Measurements from ENCODE around the gene IL2.

Gene IL2

DNA sequence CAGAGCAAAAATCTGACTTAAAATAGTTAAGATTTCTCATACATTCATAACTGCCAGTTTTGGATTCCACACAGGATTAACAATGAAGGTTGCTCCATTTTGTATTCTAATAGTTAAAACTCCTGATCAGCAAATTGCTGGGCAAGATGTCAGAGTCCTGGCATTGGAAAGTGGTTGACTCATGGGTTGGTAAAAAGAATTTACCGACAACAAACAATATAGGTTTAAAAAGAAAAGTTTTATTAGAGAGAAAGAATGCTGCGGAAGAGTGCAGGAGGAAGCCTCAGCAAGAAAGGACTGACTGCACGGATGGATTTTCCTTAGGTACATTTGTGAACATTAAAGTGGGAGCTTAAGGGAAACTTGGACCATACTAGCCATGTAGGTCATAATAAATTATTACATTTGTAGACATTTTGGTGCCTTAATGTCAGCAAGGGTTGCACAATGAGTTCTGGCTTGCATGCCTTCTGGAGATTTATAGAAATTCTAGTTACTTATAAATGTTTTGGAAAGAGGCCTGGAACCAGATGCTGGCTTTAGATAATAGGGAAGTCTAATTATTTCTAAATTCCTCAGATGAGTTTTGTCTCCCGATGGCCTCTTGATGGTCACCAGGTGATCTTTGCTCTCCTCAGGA, 25.4 kb upstream of the IL2 start:
- Histone ChIP-seq H3K27ac (no peak overlapping the region), H3K9me3 (no peaks in the 10 kb centered on the region), H3K4me3 (ENCODE audit: low read depth in 1 of 2, low read length in 1 of 2) (no peak overlapping the region)

DNA sequence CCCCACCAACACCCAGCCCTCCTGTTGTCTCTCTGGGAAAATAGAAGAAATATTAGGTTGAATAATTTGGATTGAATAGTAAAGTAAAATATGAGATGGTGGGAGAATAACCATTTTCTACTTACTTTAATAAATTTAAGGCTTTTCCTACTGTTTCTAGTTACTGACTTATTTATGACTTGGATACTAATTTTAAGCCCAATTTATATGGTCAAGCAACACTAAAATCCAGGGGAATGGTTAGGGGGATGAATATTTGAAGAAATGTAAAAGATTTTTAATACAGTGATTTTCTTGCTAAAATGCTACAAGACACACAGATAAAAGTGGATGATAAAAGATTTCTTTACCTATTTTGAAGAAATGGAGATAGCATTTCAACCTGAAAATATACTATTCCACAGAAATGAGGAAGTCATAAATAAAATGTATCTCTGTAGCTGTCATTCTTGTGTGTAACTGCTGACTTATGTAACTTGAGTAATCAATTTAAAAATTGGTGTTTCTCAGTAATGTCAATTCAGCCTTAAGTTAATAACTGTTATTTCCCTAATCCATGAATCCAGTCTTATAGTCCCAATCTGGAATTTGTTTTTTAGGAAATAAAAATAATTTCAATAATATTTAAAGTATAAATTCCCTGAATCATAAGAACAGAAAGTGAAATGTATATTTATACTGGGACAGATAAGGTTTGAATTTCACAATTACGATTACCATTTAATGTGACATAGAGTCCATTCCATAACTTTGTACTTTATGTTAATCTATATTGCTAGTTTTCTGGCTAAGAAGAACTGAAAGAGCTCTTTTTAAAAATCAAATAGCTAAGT, 24.3 kb upstream of the IL2 start:
- TF ChIP-seq, protein P1, sequence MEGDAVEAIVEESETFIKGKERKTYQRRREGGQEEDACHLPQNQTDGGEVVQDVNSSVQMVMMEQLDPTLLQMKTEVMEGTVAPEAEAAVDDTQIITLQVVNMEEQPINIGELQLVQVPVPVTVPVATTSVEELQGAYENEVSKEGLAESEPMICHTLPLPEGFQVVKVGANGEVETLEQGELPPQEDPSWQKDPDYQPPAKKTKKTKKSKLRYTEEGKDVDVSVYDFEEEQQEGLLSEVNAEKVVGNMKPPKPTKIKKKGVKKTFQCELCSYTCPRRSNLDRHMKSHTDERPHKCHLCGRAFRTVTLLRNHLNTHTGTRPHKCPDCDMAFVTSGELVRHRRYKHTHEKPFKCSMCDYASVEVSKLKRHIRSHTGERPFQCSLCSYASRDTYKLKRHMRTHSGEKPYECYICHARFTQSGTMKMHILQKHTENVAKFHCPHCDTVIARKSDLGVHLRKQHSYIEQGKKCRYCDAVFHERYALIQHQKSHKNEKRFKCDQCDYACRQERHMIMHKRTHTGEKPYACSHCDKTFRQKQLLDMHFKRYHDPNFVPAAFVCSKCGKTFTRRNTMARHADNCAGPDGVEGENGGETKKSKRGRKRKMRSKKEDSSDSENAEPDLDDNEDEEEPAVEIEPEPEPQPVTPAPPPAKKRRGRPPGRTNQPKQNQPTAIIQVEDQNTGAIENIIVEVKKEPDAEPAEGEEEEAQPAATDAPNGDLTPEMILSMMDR (IDR thresholded peaks at IDR 0.05) = no peak

More for the DNA sequence above, 25.4 kb upstream of the IL2 start:
- Histone ChIP-seq H3K36me3 (no peaks in the 10 kb centered on the region), H3K27me3 (no peaks in the 10 kb centered on the region), H3K4me1 (ENCODE audit: control insufficient read depth in 1 of 2, insufficient read depth in 1 of 2, low read depth in 1 of 2, low read length in 1 of 2) (no peaks in the 10 kb centered on the region)
- TF ChIP-seq, protein P1 (IDR thresholded peaks at IDR 0.05) = no peak

DNA sequence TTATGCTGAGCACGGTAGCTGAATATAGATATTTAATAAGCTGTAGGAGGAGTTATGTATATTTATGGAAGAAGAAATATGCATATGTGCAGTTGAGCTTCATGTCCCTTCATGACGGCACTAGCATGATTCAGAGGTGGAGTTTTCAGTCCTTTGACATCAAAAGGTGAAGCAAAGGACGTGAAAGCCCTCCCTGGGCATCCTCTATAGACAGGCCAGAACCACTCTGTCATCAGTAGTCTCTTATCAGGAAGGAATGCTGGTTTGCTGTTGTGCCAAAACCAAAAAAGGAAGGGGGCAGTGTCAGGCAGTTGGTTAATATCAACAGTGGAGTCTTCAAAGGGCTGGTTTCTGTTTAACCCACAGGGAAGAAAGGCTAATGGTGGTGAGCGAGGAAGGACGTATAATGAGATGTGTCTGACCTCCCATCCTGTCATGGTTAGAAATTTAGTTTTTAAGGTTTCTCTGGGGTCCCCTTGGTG, 23.5 kb upstream of the IL2 start:
- TF ChIP-seq, protein P1 (IDR thresholded peaks at IDR 0.05) = no peak
- Histone ChIP-seq H3K9me3 (no peaks in the 10 kb centered on the region), H3K4me1 (ENCODE audit: control insufficient read depth in 1 of 2, insufficient read depth in 1 of 2, low read depth in 1 of 2, low read length in 1 of 2) (no peaks in the 10 kb centered on the region)

More for the DNA sequence above, 24.3 kb upstream of the IL2 start:
- Histone ChIP-seq H3K27ac (no peak overlapping the region), H3K4me3 (ENCODE audit: low read depth in 1 of 2, low read length in 1 of 2) (no peak overlapping the region), H3K9me3 (no peaks in the 10 kb centered on the region), H3K36me3 (no peaks in the 10 kb centered on the region), H3K4me1 (ENCODE audit: control insufficient read depth in 1 of 2, insufficient read depth in 1 of 2, low read depth in 1 of 2, low read length in 1 of 2) (no peaks in the 10 kb centered on the region), H3K27me3 (no peaks in the 10 kb centered on the region)

DNA sequence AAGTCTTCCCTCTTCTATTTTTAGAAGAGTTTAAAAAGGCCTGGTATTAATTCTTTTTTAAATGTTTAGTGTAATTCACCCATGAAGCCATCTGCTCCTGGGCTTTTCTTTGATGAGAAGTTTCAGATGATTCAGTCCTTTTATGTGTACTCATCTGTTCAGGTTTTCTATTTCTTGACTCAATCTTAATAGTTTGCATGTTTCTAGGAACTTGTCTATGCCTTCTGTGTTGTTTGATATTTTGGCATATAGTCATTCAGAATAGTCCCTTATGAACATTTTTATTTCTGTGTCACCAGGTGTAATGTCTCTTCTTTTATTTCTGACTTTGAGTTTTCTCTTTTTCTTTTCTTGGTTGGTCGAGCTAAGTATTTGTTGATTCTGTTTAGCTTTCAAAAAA, 20.2 kb upstream of the IL2 start:
- TF ChIP-seq, protein P1 (IDR thresholded peaks at IDR 0.05) = no peak
- no peaks in the 10 kb centered on the region for H3K36me3 ChIP-seq

More for the DNA sequence above, 23.5 kb upstream of the IL2 start:
- Histone ChIP-seq H3K4me3 (ENCODE audit: low read depth in 1 of 2, low read length in 1 of 2) (no peak overlapping the region), H3K27me3 (no peaks in the 10 kb centered on the region), H3K36me3 (no peaks in the 10 kb centered on the region), H3K27ac (no peak overlapping the region)

DNA sequence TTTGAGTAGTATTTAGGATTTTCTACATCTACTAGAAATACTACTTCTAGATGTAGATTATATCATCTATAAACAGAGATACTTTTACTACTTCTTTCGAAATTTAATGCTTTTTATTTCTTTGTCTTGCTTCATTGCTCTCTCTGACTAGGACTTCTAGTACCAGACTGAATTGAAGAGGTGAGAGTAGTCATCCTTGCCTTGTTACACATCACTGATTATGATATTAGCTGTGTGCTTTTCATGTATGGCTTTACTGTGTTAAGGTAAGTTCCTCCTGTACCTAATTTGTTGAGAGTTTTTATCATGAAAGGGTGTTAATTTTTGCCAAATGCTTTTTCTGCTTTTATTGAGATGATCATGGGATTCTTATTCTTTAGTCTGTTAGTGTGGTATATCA, 19.6 kb upstream of the IL2 start:
- Histone ChIP-seq H3K9me3 (no peaks in the 10 kb centered on the region), H3K4me1 (ENCODE audit: control insufficient read depth in 1 of 2, insufficient read depth in 1 of 2, low read depth in 1 of 2, low read length in 1 of 2) (no peaks in the 10 kb centered on the region), H3K27ac (no peak overlapping the region), H3K36me3 (no peaks in the 10 kb centered on the region), H3K4me3 (ENCODE audit: low read depth in 1 of 2, low read length in 1 of 2) (no peak overlapping the region), H3K27me3 (no peaks in the 10 kb centered on the region)
- TF ChIP-seq, protein P1 (IDR thresholded peaks at IDR 0.05) = no peak

More for the DNA sequence above, 20.2 kb upstream of the IL2 start:
- Histone ChIP-seq H3K27ac (no peak overlapping the region), H3K4me3 (ENCODE audit: low read depth in 1 of 2, low read length in 1 of 2) (no peak overlapping the region), H3K9me3 (no peaks in the 10 kb centered on the region), H3K27me3 (no peaks in the 10 kb centered on the region), H3K4me1 (ENCODE audit: control insufficient read depth in 1 of 2, insufficient read depth in 1 of 2, low read depth in 1 of 2, low read length in 1 of 2) (no peaks in the 10 kb centered on the region)
